Measurements from ENCODE around the gene CLCN7. TPM values are rescaled to one million over a fixed set of nuclear protein-coding genes. Genes with fewer than 3 reads are reported as not detected.

Gene CLCN7
- total RNA-seq, 4 donors from 2014 or later: 21.5 to 145 (median 57.2) TPM

GRCh38 chr16:1416521-1416941, 58.3 kb downstream of the CLCN7 start:
- TF ChIP-seq POLR2A (IDR thresholded peaks at IDR 0.05): no peak
- TF ChIP-seq CTCF (IDR thresholded peaks at IDR 0.05): no peak
- Histone ChIP-seq H3K9me3 (no peaks in the 10 kb centered on the region), H3K27me3 (no peaks in the 10 kb centered on the region), H3K4me1 (peaks cover 0 to 4% of the 10 kb centered on the region in 2 donors), H3K4me3 (no peak overlapping the region), H3K27ac (no peak overlapping the region), H3K36me3 (no peaks in the 10 kb centered on the region)
- intact Hi-C loops (cut with DNase I; ENCODE audit: low total_unique reads): no loop called here
- no peak for DNase-seq

GRCh38 chr16:1414532-1415260, 60.1 kb downstream of the CLCN7 start, which contains the start of gene UNKL:
Gene UNKL, minus strand, starts transcription at chr16:1414704. Its CDS starts 13 bp downstream, at chr16:1414691.
- Histone ChIP-seq H3K4me3 (peak within 1 kb of the TSS; percentile 88 to 93), H3K9me3 (no peaks in the 10 kb centered on the region), H3K27me3 (no peaks in the 10 kb centered on the region), H3K4me1 (peaks cover 0 to 6% of the 10 kb centered on the region in 2 donors), H3K36me3 (no peaks in the 10 kb centered on the region), H3K27ac (peak within 1 kb of the TSS; percentile 90 to 95)
- intact Hi-C loops (cut with DNase I; ENCODE audit: low total_unique reads): no loop called here
- TF ChIP-seq CTCF (IDR thresholded peaks at IDR 0.05) (no peak), POLR2A (IDR thresholded peaks at IDR 0.05) (no peak)
- DNase-seq: peak; percentile 83 to 84

GRCh38 chr16:1413684-1414531, 60.9 kb downstream of the CLCN7 start:
- peaks cover 0 to 10% of the 10 kb centered on the region in 2 donors for H3K4me1 ChIP-seq
- no peaks in the 10 kb centered on the region for H3K9me3 ChIP-seq

GRCh38 chr16:1412847-1413246, 62.0 kb downstream of the CLCN7 start:
- Histone ChIP-seq H3K36me3 (no peaks in the 10 kb centered on the region), H3K9me3 (no peaks in the 10 kb centered on the region), H3K4me1 (peaks cover 3 to 18% of the 10 kb centered on the region in 2 donors), H3K4me3 (no peak overlapping the region), H3K27ac (no peak overlapping the region), H3K27me3 (no peaks in the 10 kb centered on the region)
- intact Hi-C loops (cut with DNase I; ENCODE audit: low total_unique reads): no loop called here
- no peak for TF ChIP-seq POLR2A (IDR thresholded peaks at IDR 0.05)
- no peak for TF ChIP-seq CTCF (IDR thresholded peaks at IDR 0.05)
- no peak for DNase-seq

More at GRCh38 chr16:1413684-1414531, 60.9 kb downstream of the CLCN7 start:
- peak; percentile 30 to 53 (median 44) for TF ChIP-seq CTCF (IDR thresholded peaks at IDR 0.05)
- TF ChIP-seq POLR2A (IDR thresholded peaks at IDR 0.05): no peak
- no peaks in the 10 kb centered on the region for H3K36me3 ChIP-seq
- DNase-seq: peak; percentile 36 to 41
- no peaks in the 10 kb centered on the region for H3K27me3 ChIP-seq
- H3K4me3 ChIP-seq: peak overlapping the region; percentile 88 to 93
- intact Hi-C loops (cut with DNase I; ENCODE audit: low total_unique reads): no loop called here
- H3K27ac ChIP-seq: peak overlapping the region; percentile 90 to 95

Data from uterus (tissue), 4 donors.